ENCODE measurements around the gene ARHGAP29.

Gene ARHGAP29

GRCh38 chr1:94130851-94131595 lies 106.4 kb downstream of the ARHGAP29 start:
- H3K36me3 ChIP-seq (ENCODE audit: control insufficient read depth, insufficient read depth, low read length) = no peaks in the 10 kb centered on the region
- H3K9me3 ChIP-seq (ENCODE audit: control insufficient read depth, low read length) = no peaks in the 10 kb centered on the region
- no peaks in the 10 kb centered on the region for H3K27me3 ChIP-seq (ENCODE audit: control insufficient read depth, insufficient read depth, low read length, poor library complexity, severe bottlenecking)
- no peak overlapping the region for H3K27ac ChIP-seq (ENCODE audit: insufficient read depth, low read depth, low read length, poor library complexity, severe bottlenecking)
- H3K4me1 ChIP-seq (ENCODE audit: control insufficient read depth, insufficient read depth, low read length) = peaks cover 4% of the 10 kb centered on the region
- H3K4me3 ChIP-seq (ENCODE audit: insufficient read depth, low read depth, low read length) = no peak overlapping the region
- 90 to 93% methylated on average over 7 to 8 of the region's 8 CpGs for WGBS, 2 experiments

- Histone ChIP-seq H3K27me3 (ENCODE audit: control insufficient read depth, insufficient read depth, low read length, poor library complexity, severe bottlenecking) (no peaks in the 10 kb centered on the region), H3K27ac (ENCODE audit: insufficient read depth, low read depth, low read length, poor library complexity, severe bottlenecking) (no peak overlapping the region), H3K9me3 (ENCODE audit: control insufficient read depth, low read length) (no peaks in the 10 kb centered on the region), H3K4me1 (ENCODE audit: control insufficient read depth, insufficient read depth, low read length) (peaks cover 5% of the 10 kb centered on the region), H3K36me3 (ENCODE audit: control insufficient read depth, insufficient read depth, low read length) (no peaks in the 10 kb centered on the region), H3K4me3 (ENCODE audit: insufficient read depth, low read depth, low read length) (no peak overlapping the region)
- WGBS, 2 experiments = 84 to 100% methylated on average over 1 to 2 of the region's 3 CpGs
Observed at GRCh38 chr1:94126651-94127050, 110.7 kb downstream of the ARHGAP29 start.

- H3K9me3 ChIP-seq (ENCODE audit: control insufficient read depth, low read length) = no peaks in the 10 kb centered on the region
- 60 to 67% methylated on average over 5 to 6 of the region's 6 CpGs for WGBS, 2 experiments
- no peak overlapping the region for H3K4me3 ChIP-seq (ENCODE audit: insufficient read depth, low read depth, low read length)
- no peak overlapping the region for H3K27ac ChIP-seq (ENCODE audit: insufficient read depth, low read depth, low read length, poor library complexity, severe bottlenecking)
- H3K27me3 ChIP-seq (ENCODE audit: control insufficient read depth, insufficient read depth, low read length, poor library complexity, severe bottlenecking) = no peaks in the 10 kb centered on the region
- H3K36me3 ChIP-seq (ENCODE audit: control insufficient read depth, insufficient read depth, low read length) = no peaks in the 10 kb centered on the region
- H3K4me1 ChIP-seq (ENCODE audit: control insufficient read depth, insufficient read depth, low read length) = peaks cover 13% of the 10 kb centered on the region
Observed at GRCh38 chr1:94125551-94126514, 111.6 kb downstream of the ARHGAP29 start.

- WGBS, 2 experiments = 86 to 100% methylated on average over 1 of the region's 1 CpG
- H3K27me3 ChIP-seq (ENCODE audit: control insufficient read depth, insufficient read depth, low read length, poor library complexity, severe bottlenecking) = no peaks in the 10 kb centered on the region
- H3K27ac ChIP-seq (ENCODE audit: insufficient read depth, low read depth, low read length, poor library complexity, severe bottlenecking) = no peak overlapping the region
- H3K9me3 ChIP-seq (ENCODE audit: control insufficient read depth, low read length) = no peaks in the 10 kb centered on the region
- no peaks in the 10 kb centered on the region for H3K36me3 ChIP-seq (ENCODE audit: control insufficient read depth, insufficient read depth, low read length)
- peaks cover 25% of the 10 kb centered on the region for H3K4me1 ChIP-seq (ENCODE audit: control insufficient read depth, insufficient read depth, low read length)
- no peak overlapping the region for H3K4me3 ChIP-seq (ENCODE audit: insufficient read depth, low read depth, low read length)
Observed at GRCh38 chr1:94124538-94124937, 112.8 kb downstream of the ARHGAP29 start.

GRCh38 chr1:94122201-94122970 lies 115.0 kb downstream of the ARHGAP29 start:
- no peak overlapping the region for H3K4me3 ChIP-seq (ENCODE audit: insufficient read depth, low read depth, low read length)
- WGBS, 2 experiments = 92 to 94% methylated on average over 5 of the region's 5 CpGs
- H3K9me3 ChIP-seq (ENCODE audit: control insufficient read depth, low read length) = no peaks in the 10 kb centered on the region
- H3K27me3 ChIP-seq (ENCODE audit: control insufficient read depth, insufficient read depth, low read length, poor library complexity, severe bottlenecking) = peaks cover 9% of the 10 kb centered on the region
- no peaks in the 10 kb centered on the region for H3K36me3 ChIP-seq (ENCODE audit: control insufficient read depth, insufficient read depth, low read length)
- peaks cover 40% of the 10 kb centered on the region for H3K4me1 ChIP-seq (ENCODE audit: control insufficient read depth, insufficient read depth, low read length)
- H3K27ac ChIP-seq (ENCODE audit: insufficient read depth, low read depth, low read length, poor library complexity, severe bottlenecking) = no peak overlapping the region
